ENCODE measurements around the gene EPHA4.

EPHA4 gene

DNA sequence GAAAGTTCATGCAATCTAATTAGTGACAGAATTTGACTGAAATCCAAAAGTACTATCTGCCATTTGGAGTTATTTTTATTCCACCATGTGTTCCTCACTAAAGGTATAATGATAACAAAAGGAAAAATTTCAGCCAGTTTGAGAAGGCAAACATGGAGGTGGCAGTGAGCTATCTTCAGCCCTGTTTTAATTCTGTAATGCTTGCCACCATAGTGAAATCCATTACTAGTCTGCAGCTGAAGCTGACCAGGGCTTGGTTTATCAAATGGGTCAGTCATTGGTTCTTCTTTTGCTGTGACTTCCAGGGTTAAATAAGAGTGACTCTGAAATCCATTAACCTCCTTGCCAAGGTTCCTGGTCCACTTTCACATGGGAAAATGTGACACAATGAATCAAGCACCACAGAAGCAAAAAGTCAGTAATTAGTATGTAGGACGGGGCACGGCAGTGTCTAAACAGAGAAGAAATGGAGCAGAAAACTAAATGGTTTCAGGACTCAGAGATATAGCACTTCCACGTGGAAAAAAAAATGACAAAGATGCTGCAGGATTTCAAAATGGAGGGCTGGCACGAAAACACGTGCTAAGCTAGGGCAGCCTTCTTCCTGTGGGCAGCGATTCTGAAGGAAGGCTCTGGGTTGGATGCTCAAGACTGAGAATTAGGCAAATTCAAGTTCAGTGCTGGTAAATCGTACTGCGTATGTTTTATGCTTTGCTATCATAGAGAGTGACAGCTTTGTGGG lies 87.2 kb downstream of the EPHA4 start:
- DNase-seq (no peak), ATAC-seq (no peak)
- Mint-ChIP-seq H3K27me3 (no peaks in the 10 kb centered on the region), H3K27ac (no peak overlapping the region), H3K4me3 (no peak overlapping the region), H3K4me1 (no peaks in the 10 kb centered on the region), H3K9me3 (no peaks in the 10 kb centered on the region)

DNA sequence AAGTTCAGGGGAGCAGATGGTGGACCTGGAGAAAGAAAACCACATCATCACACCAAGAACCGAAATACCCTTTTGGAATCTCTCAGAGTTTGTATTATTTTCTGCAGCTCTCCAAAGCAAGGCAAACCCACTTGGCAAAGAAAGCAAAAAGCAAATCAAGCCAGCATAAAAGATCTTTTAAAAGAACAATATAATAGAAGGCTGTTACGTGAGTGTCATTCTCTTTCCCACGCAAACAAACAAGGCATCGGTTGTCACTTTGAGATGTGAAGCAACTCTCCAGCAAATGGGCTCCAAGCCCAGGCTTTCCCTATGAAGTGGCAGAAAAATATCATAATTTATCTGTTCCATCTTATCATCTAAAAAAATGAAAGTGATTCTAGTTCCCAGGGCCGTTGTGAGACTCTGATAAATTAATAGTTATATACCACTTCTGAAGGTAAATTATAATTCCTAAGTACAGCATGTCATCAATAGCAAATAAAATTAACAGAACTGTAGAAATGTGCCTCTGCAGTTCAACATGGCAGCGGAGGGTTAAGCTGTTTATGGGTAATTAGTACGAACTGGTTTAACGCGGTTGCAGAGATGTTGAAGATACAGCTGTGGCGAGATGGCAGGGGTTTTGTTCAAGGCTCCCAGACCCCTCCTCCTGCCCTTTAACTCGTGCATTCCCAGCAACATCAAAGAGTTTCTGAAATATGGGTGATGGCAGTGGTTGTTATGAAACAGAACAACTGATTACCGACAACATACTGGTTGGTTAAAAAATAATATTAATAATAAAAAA lies 89.2 kb downstream of the EPHA4 start:
- Mint-ChIP-seq H3K27ac (no peak overlapping the region), H3K9me3 (no peaks in the 10 kb centered on the region), H3K4me1 (no peaks in the 10 kb centered on the region), H3K27me3 (no peaks in the 10 kb centered on the region), H3K4me3 (no peak overlapping the region)
- no peak for DNase-seq
- ATAC-seq = no peak

DNA sequence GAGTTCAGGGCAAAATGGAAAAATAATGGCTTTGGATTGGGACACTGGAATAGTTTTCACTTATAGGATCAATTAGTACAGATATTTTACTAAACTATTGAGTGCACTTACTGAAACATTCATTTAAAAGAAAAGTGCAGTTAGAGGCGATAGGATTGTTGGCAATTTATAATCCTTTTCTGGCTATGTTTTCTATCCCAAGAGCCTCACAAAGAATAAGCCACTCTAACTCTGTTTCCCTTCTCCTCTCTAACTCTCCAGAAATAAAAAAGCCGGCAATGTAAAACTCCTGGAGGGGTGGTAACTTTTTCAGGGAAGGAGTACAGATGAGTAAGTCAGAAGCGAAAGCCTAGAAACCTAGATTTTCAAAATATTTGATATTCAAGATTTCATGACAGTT lies 91.3 kb downstream of the EPHA4 start:
- no peak for DNase-seq
- Mint-ChIP-seq H3K27me3 (no peaks in the 10 kb centered on the region), H3K9me3 (no peaks in the 10 kb centered on the region), H3K4me1 (no peaks in the 10 kb centered on the region), H3K4me3 (no peak overlapping the region), H3K27ac (peak overlapping the region in 1 of 2 donors; percentile 52)
- ATAC-seq = no peak

DNA sequence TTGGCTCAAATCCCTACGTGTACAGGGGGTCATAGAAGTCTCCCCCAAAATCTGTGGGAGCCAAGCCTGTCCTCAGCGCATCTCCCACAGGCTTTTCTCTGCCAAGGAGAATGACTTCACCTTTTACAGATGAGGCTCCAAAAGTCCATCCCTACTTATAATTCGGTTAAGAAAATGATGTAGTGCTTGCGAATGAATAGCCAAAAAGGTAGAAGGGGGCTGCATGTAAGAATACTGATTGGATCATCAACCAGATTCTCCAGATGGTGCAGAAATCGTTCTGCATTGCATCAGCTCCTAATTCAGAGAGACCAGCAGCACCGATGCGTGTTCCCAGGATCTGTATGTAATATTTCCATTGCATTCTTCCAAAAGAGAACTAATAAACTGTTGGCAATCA lies 91.9 kb downstream of the EPHA4 start:
- H3K27ac Mint-ChIP-seq = no peak overlapping the region
- no peaks in the 10 kb centered on the region for H3K27me3 Mint-ChIP-seq
- DNase-seq (no peak), ATAC-seq (no peak)
- H3K9me3 Mint-ChIP-seq = no peaks in the 10 kb centered on the region
- no peaks in the 10 kb centered on the region for H3K4me1 Mint-ChIP-seq
- H3K4me3 Mint-ChIP-seq = no peak overlapping the region

DNA sequence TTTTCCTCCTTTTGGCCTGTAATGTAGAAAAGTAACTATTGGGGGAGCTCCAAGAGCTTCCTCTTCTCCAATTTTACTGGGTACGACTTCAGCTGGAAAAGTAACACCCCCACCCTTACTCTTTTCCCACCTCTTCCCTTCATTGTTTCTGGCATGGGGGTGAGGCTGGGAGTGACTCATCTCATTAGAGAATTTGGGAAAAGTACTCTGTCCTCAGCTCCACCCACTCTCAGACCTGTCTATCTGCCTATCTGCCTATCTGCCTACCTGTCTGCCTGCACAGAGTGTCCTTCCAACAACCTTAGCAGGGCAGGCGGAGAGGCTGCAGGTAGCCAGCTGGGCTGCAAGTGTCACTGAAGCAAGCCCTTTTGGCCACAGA lies 93.6 kb downstream of the EPHA4 start:
- no peaks in the 10 kb centered on the region for H3K27me3 Mint-ChIP-seq
- DNase-seq = no peak
- no peaks in the 10 kb centered on the region for H3K9me3 Mint-ChIP-seq
- no peak overlapping the region for H3K27ac Mint-ChIP-seq
- H3K4me3 Mint-ChIP-seq = no peak overlapping the region
- ATAC-seq = no peak
- H3K4me1 Mint-ChIP-seq = no peaks in the 10 kb centered on the region

DNA sequence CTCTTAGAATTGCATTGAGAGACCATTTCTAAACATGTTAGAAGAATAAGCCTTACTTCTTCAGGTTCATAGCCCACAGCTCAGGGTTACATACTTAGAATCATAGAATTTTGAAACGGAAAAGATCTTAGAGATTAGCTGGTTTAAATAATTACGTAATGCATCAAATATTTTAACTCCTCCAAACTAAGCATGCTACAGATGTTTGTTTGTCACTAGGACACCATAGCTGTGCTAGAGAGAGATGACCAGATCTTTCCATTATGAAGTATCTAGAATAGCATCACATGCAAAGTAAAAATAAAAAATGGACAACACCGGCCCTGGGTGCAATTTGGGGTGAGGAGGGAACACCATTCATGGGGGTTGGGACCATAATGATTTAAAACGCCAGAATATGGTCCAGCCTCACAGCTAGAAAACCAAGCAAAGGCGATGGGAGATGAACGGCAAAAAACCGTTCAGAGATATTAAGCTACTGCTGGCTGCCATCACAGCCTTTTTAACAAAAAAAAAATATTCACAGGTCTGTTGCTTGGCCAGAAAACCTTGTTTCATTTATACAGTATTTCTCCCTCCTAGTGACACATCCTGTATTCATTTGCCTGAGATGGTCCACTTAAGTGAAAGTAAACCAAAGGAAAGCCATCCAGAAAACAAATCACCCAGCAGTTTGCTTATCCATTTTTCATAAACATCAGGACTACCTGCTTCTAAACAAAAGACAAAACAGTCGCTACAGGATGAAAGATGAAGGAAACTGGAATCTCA lies 94.2 kb downstream of the EPHA4 start:
- Mint-ChIP-seq H3K27ac (no peak overlapping the region), H3K27me3 (no peaks in the 10 kb centered on the region), H3K9me3 (no peaks in the 10 kb centered on the region), H3K4me1 (no peaks in the 10 kb centered on the region), H3K4me3 (no peak overlapping the region)
- DNase-seq (no peak), ATAC-seq (no peak)

DNA sequence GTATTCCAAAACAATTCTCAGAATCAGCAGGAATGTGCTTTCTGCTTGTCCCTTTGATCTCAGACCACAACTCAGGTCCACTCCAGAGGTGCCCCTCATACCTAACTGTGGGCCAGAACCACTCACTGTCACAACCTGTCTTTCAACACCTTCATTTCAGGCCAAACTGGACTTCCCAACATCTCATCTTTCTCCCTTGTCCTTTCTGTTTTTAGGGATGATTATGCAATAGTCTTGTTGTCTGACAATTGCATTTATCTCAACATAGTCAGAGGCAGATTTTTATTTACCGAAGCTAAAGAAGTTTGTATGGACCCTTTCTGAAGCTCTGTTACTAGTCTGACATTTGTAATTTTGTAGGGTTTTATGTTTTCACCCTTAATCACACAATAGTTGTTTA lies 95.9 kb downstream of the EPHA4 start:
- H3K27me3 Mint-ChIP-seq = no peaks in the 10 kb centered on the region
- no peaks in the 10 kb centered on the region for H3K9me3 Mint-ChIP-seq
- H3K4me1 Mint-ChIP-seq = no peaks in the 10 kb centered on the region
- DNase-seq = no peak
- H3K27ac Mint-ChIP-seq = no peak overlapping the region
- no peak overlapping the region for H3K4me3 Mint-ChIP-seq
- ATAC-seq = no peak

DNA sequence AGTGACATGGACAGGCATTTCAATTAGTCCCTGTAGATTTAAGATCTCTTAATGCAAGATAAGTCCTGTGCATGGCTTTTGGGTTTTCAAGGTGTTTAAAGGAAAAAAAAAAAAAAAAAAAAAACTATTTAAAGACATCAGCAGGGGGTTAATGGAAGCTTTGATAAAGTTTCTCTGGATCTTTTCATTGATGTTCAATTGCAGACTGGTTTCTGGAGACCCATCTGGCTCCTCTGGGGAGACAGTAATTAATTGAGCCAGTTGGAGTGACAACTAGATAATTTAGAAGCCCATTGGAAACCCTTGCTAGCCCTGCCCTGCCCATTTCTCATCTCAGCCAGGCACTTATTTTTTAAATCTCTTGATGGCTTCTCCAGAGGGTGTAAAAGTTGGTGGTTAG lies 98.7 kb downstream of the EPHA4 start:
- Mint-ChIP-seq H3K27me3 (peaks cover 6% of the 10 kb centered on the region), H3K4me3 (no peak overlapping the region), H3K27ac (no peak overlapping the region), H3K9me3 (no peaks in the 10 kb centered on the region), H3K4me1 (no peaks in the 10 kb centered on the region)
- DNase-seq (no peak), ATAC-seq (no peak)

DNA sequence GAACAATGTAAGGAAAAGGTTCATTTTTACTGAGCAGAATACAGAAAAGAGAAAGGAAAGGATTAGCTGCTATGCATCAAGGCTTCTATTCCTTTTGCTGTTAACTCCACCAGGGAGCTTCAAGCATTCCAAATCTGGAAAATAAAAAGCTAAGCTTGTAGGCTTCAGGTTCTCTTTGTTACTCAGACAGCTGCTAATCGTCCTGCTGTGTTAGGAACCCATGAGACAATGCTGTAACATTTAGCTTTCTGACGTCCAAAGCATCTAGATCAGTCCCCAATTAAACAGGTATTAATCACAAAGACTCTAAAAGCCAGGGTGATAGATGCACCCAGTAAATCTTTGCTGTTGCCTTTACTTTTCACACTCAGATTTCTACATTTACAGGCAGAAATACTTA lies 103.8 kb downstream of the EPHA4 start:
- Mint-ChIP-seq H3K27ac (no peak overlapping the region), H3K27me3 (peaks cover 6% of the 10 kb centered on the region), H3K4me1 (peaks cover 5% of the 10 kb centered on the region), H3K9me3 (no peaks in the 10 kb centered on the region), H3K4me3 (no peak overlapping the region)
- DNase-seq (no peak), ATAC-seq (no peak)

DNA sequence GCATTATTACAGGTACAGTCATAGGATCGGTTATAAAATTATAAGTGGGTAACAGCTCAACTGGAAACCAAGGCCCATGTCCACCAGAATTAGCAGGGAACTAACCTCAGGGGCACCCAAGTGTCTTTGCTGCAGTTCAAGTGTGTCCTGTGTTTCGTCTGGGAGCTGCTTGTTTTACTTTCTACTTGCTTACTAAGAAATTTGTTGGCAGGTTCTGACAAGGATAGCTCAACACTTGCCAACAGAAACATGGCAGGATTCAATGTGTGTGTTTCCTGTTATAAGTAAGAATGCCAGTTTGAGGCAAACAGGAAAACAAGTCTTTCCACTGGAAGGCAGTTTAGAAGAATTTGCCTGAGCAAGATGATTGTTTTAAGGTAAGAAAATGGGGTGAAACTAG lies 104.5 kb downstream of the EPHA4 start:
- Mint-ChIP-seq H3K27me3 (peaks cover 6% of the 10 kb centered on the region), H3K9me3 (no peaks in the 10 kb centered on the region), H3K27ac (no peak overlapping the region), H3K4me3 (no peak overlapping the region), H3K4me1 (peaks cover 5% of the 10 kb centered on the region)
- ATAC-seq (no peak), DNase-seq (no peak)

DNA sequence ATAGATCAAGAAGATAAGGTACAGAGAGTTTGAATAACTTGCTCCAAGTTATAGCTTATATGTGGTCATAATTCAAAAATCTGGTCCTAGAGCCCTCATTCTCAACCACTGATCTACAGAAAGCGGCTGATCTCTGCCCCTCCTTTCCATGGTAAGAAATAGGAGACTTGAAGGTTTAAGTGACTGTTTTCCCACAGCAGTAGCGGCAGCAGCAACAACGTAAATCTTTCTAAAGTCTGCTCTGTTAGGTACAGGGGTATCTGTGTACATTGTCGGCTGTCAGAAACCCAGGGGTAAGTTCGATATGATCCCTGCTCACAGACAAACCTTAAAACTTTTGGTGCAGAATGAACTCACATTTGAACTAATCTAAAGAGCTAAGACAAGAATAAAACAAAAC lies 105.4 kb downstream of the EPHA4 start:
- DNase-seq (no peak), ATAC-seq (no peak)
- no peak overlapping the region for H3K4me3 Mint-ChIP-seq
- peaks cover 6% of the 10 kb centered on the region for H3K27me3 Mint-ChIP-seq
- no peaks in the 10 kb centered on the region for H3K9me3 Mint-ChIP-seq
- no peak overlapping the region for H3K27ac Mint-ChIP-seq
- H3K4me1 Mint-ChIP-seq = peaks cover 5% of the 10 kb centered on the region

DNA sequence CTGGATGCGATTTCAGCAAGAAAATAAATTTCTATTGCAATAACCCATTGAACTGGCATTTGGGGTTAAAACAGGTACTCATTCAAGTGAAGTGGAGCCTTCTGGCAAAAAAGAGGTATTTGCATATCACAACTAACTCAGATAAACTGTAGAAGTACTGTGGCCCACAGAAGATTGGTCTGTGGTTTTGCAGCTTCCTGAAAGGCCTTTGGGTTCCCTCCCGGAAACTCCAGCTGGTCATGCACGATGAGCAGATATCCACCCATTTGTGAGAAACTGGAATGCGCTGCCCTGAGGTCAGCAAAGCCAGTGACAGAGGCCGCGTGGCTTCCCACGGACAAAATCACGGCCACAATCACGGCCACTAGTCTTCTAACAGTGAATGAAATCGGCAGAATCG lies 106.3 kb downstream of the EPHA4 start:
- H3K27ac Mint-ChIP-seq = no peak overlapping the region

DNA sequence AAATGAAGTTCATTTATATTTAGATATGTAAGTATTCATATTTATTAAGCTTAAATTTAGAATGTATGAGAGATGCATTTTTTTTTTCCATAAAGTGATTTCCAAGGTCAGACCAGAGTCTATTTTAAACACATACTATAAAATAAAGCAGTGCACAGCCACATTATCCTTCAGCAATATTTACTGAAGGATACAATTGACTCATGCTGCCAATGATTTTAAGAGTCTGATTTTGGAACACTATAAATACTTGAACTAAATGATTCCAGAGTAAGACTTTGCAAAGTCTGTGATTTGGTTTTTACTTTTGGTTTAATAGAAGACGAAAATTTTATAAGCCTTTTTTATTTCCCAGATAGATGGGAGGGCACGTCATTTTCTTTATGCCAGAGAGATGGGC lies 107.1 kb downstream of the EPHA4 start:
- Mint-ChIP-seq H3K4me1 (peaks cover 5% of the 10 kb centered on the region), H3K4me3 (no peak overlapping the region), H3K27me3 (peaks cover 10% of the 10 kb centered on the region), H3K27ac (no peak overlapping the region), H3K9me3 (no peaks in the 10 kb centered on the region)
- ATAC-seq = no peak
- DNase-seq = no peak

More for the DNA sequence above, 106.3 kb downstream of the EPHA4 start:
- Mint-ChIP-seq H3K9me3 (no peaks in the 10 kb centered on the region), H3K4me3 (no peak overlapping the region), H3K27me3 (peaks cover 6% of the 10 kb centered on the region), H3K4me1 (peaks cover 5% of the 10 kb centered on the region)
- ATAC-seq (no peak), DNase-seq (no peak)

DNA sequence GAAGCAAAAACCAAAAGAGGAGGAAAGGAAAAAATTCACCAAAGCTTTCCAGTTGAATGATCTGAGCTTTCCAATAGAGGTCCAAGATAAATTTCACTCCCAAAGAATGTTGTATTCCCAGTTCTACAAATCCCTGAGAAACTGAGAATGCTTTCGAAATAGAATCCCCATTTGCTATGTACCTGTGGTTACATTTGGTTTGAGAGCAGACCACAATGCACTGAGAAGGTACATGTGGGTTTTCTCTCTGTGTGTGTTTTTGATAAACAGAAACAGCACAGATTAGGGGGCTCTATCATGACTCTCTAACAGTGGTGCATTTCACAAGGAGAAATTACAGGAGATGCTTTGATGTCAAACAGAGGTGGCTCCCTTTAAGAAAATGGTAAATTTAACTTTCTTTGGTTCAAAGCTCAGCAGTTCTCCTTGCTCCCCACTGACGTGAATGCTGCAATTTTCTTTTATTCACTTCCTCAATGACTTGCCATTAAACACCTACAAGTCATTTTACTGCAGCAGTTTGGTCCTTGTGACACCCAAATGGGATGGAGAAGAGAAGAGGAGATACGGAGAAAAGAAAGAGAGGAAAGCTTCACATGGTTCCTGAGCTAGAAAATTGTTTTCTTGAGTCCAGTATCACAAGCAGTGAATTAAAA lies 108.7 kb downstream of the EPHA4 start:
- Mint-ChIP-seq H3K27ac (no peak overlapping the region), H3K27me3 (peaks cover 7% of the 10 kb centered on the region), H3K4me3 (no peak overlapping the region), H3K4me1 (peaks cover 5% of the 10 kb centered on the region), H3K9me3 (no peaks in the 10 kb centered on the region)
- ATAC-seq = no peak
- DNase-seq = no peak

DNA sequence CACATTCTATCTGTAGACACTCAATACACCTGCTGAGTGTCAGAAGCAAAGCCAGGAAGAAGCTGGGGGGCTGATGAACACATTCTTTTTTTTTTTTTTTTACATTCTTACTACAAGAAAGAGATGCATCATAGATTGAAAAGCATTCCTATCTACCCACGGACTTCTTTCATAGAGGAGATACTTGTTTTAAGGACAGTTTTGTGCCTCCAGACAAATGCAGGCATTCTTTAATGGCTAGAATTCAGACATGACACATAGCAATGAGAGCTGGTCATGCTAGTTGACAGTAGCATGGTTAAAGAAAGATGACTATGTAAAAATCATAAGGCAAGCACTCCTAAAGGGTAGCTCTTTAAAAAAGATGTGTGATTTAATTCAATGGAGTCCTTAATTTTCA lies 110.2 kb downstream of the EPHA4 start:
- Mint-ChIP-seq H3K27ac (no peak overlapping the region), H3K9me3 (no peaks in the 10 kb centered on the region), H3K4me1 (peaks cover 5% of the 10 kb centered on the region), H3K4me3 (no peak overlapping the region), H3K27me3 (peaks cover 7% of the 10 kb centered on the region)
- ATAC-seq = no peak
- no peak for DNase-seq

DNA sequence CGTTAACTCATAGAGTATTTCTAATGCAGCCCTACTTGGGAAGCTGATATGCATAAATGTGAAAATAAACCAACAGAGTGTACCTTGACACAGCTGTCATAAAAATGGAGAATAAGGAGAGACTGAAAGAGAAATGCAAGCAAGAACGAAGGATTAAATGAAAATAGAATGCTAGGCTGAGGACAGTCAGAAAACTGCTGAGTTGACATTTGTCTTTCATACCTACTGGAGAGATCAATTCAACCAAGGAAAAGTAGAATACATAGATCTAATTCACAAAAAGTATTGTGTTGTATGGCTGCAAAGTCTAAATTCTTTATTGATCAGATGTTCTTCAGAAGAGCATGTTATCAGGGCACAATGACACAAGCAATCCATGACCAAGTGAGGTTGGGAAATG lies 112.0 kb downstream of the EPHA4 start:
- DNase-seq (no peak), ATAC-seq (no peak)
- Mint-ChIP-seq H3K9me3 (no peaks in the 10 kb centered on the region), H3K4me3 (no peak overlapping the region), H3K27me3 (peaks cover 7% of the 10 kb centered on the region), H3K4me1 (no peaks in the 10 kb centered on the region), H3K27ac (no peak overlapping the region)
